Measurements from ENCODE around the gene HOXC9. TPM values are rescaled to one million over a fixed set of nuclear protein-coding genes. Genes with fewer than 3 reads are reported as not detected.

The HOXC9 gene
- total and polyA plus RNA-seq, 2 of the 8 experiments (the other 6 are each of a cell fraction or from before 2014, with no cell fraction given): not detected

- H2BK15ac ChIP-seq (ENCODE audit: low read length): no peak overlapping the region
- no peaks in the 10 kb centered on the region for H3K79me2 ChIP-seq (ENCODE audit: control insufficient read depth in 1 of 2, insufficient read depth in 2 of 2, low read length in 2 of 2)
- H2BK5ac ChIP-seq (ENCODE audit: low read depth, low read length): no peak overlapping the region
- no peaks in the 10 kb centered on the region for H3K9me3 ChIP-seq (ENCODE audit: insufficient read depth in 2 of 2, low read depth in 1 of 2, low read length in 1 of 2)
- no peak overlapping the region for H3K14ac ChIP-seq (ENCODE audit: insufficient read length)
- no peak overlapping the region for H2AK5ac ChIP-seq (ENCODE audit: low read depth, low read length)
- no peak for DNase-seq (ENCODE audit: low read depth in 1 of 2, low spot score in 2 of 2)
- H2AFZ ChIP-seq (ENCODE audit: low read length): no peak overlapping the region
- POLR2A ChIA-PET (ENCODE audit: partially characterized antibody): interaction anchor here (1.6 kb wide), 1 partner anchor 26 kb away, joined by 3 read pairs; the partner anchor contains the start of gene HOXC13
- no peak overlapping the region for H2BK20ac ChIP-seq (ENCODE audit: low read length)
- no peak overlapping the region for H3K18ac ChIP-seq (ENCODE audit: extremely low read depth, low read length)
- H3K27ac ChIP-seq (ENCODE audit: low read depth, low read length): no peak overlapping the region
- H3K4me2 ChIP-seq (ENCODE audit: insufficient read depth in 1 of 2, low read depth in 2 of 2, low read length in 2 of 2): no peak overlapping the region
- H3K4ac ChIP-seq (replicated peaks; ENCODE audit: insufficient read length, low read depth, low read length): no peak overlapping the region
- H3K23ac ChIP-seq (ENCODE audit: insufficient read length): no peak overlapping the region
- peaks cover 0 to 8% (median 0%) of the 10 kb centered on the region in 4 experiments; a peak in 2 of 8 replicates for H3K36me3 ChIP-seq (ENCODE audit: control insufficient read depth in 2 of 4, insufficient read depth in 4 of 4, low read length in 3 of 4)
- no peak overlapping the region for H3K56ac ChIP-seq (replicated peaks; ENCODE audit: insufficient read length, low read depth, low read length)
- H3K23me2 ChIP-seq (ENCODE audit: low read depth, low read length): no peaks in the 10 kb centered on the region
- peaks cover 99 to 100% (median 100%) of the 10 kb centered on the region in 4 experiments for H3K27me3 ChIP-seq (replicated peaks in 1 of 4; ENCODE audit: control insufficient read depth in 3 of 4, extremely low read depth in 1 of 4, insufficient read depth in 3 of 4, low read length in 3 of 4)
- no peak overlapping the region for H4K5ac ChIP-seq (ENCODE audit: insufficient read length, low read depth, low read length)
- CTCF ChIA-PET (ENCODE audit: partially characterized antibody): interaction anchor here (0.6 to 1.4 kb wide), 4 partner anchors 10 to 196 kb away, joined by 3 to 5 read pairs (median 4); partner anchors contain the start of gene HOXC12
- H2BK120ac ChIP-seq (replicated peaks; ENCODE audit: low read depth, low read length): no peak overlapping the region
- peaks cover 28 to 45% of the 10 kb centered on the region in 2 experiments for H4K20me1 ChIP-seq (replicated peaks in 1 of 2; ENCODE audit: control insufficient read depth in 1 of 2, insufficient read depth in 2 of 2, low read length in 2 of 2)
- H3K79me1 ChIP-seq (ENCODE audit: low read depth, low read length): no peaks in the 10 kb centered on the region
- 17% methylated on average over 2 of the region's 2 CpGs; no CpG with 5 or more reads in 1 of the 2 experiments for WGBS, 2 experiments (ENCODE audit: extremely low coverage in 1 of 2, insufficient coverage in 1 of 2, insufficient read length in 1 of 2, insufficient replicate concordance in 2 of 2, low coverage in 1 of 2, low lambda C conversion rate in 2 of 2, missing lambda C conversion rate in 1 of 2)
- no peak overlapping the region for H4K91ac ChIP-seq (replicated peaks; ENCODE audit: insufficient read length, low read length)
- FAIRE-seq: no peak
- H3K9ac ChIP-seq (replicated peaks in 1 of 4; ENCODE audit: extremely low read depth in 1 of 4, low read depth in 3 of 4, low read length in 3 of 4): no peak overlapping the region
- H3K4me3 ChIP-seq (ENCODE audit: extremely low read depth in 1 of 4, insufficient read depth in 2 of 4, low read depth in 3 of 4, low read length in 4 of 4): no peak overlapping the region
- peaks cover 0 to 4% (median 2%) of the 10 kb centered on the region in 4 experiments; a peak in 3 of 7 replicates for H3K4me1 ChIP-seq (replicated peaks in 1 of 4; ENCODE audit: control insufficient read depth in 3 of 4, insufficient read depth in 4 of 4, low read length in 3 of 4)
- H2BK12ac ChIP-seq (ENCODE audit: low read depth, low read length): no peak overlapping the region; the same call in 1 of the 2 replicates
- TF ChIP-seq CBX8 (IDR thresholded peaks at IDR 0.05; ENCODE audit: borderline replicate concordance, low read depth, low read length): no peak
- TF ChIP-seq SIRT6 (IDR thresholded peaks at IDR 0.05; ENCODE audit: low read length): no peak
- TF ChIP-seq RXRA (IDR thresholded peaks at IDR 0.05; ENCODE audit: insufficient read depth, low read depth, low read length): no peak
- TF ChIP-seq NANOG (IDR thresholded peaks at IDR 0.05; ENCODE audit: insufficient read depth, low read depth, low read length, poor library complexity, severe bottlenecking): no peak
- no peak for TF ChIP-seq TCF12 (IDR thresholded peaks at IDR 0.05; ENCODE audit: low read depth, low read length)
- TF ChIP-seq KDM1A (IDR thresholded peaks at IDR 0.05; ENCODE audit: borderline replicate concordance, low read length): no peak
- H4K8ac ChIP-seq (ENCODE audit: extremely low read depth, insufficient read depth, low read length): no peak overlapping the region
Observed at GRCh38 chr12:53964315-53964713, 35.6 kb upstream of the HOXC9 start.
